CD4-positive, alpha-beta memory T cell (primary cell): Measurements from ENCODE around the gene GGCX. TPM values are rescaled to one million over a fixed set of nuclear protein-coding genes. Genes with fewer than 3 reads are reported as not detected.

Experiments used
- CTCF ChIA-PET: fragments of 350-600 bp; sonication (Branson Sonifier 250); formaldehyde crosslinking; loops from one replicate; lab custom pipeline; 2021; ENCODE audit warnings: inconsistent platforms; ENCODE audit not compliant: partially characterized antibody; lab: Charles Lee
- POLR2A ChIA-PET: fragments of 350-600 bp; sonication (Branson Sonifier 250); formaldehyde crosslinking; loops from one replicate; lab custom pipeline; 2021; ENCODE audit not compliant: partially characterized antibody; lab: Charles Lee
- DNase-seq, 5 donors: peaks; one replicate each; pipeline versions ENCODE4 v3.0.0 to v3.0.0-alpha.2; 2020 to 2022; ENCODE audit warnings: mixed read lengths in 1 of 5
- H3K27ac ChIP-seq: one replicate; pipeline ENCODE4 v1.7.0; 2013; ENCODE audit warnings: low read depth, low read length
- H3K27me3 ChIP-seq: 2 replicates; pipeline ENCODE4 v1.7.0; 2013; ENCODE audit warnings: mild to moderate bottlenecking, low read length, moderate library complexity; ENCODE audit not compliant: insufficient read depth
- H3K36me3 ChIP-seq: 2 replicates; pipeline ENCODE4 v1.7.0; 2013; ENCODE audit warnings: mild to moderate bottlenecking, low read length, moderate library complexity; ENCODE audit not compliant: insufficient read depth
- H3K4me1 ChIP-seq: 2 replicates; pipeline ENCODE4 v1.7.0; 2013; ENCODE audit warnings: mild to moderate bottlenecking, low read length, moderate library complexity; ENCODE audit not compliant: insufficient read depth
- H3K4me3 ChIP-seq, 2 donors: one replicate each; pipeline ENCODE4 v1.7.0; 2013; ENCODE audit warnings: low read length in 2 of 2, mild to moderate bottlenecking in 1 of 2
- H3K9me3 ChIP-seq, 2 donors: one replicate each; pipeline ENCODE4 v1.7.0; 2013; ENCODE audit warnings: low read length in 2 of 2, control low read depth in 1 of 2; ENCODE audit not compliant: control insufficient read depth in 1 of 2
- H3K27ac Mint-ChIP-seq, 7 donors: one replicate each; pipeline ENCODE4 v1.8.0; 2020 to 2021; ENCODE audit warnings: mixed read lengths in 7 of 7, mild to moderate bottlenecking in 6 of 7, inconsistent platforms in 3 of 7, moderate library complexity in 3 of 7
- H3K27me3 Mint-ChIP-seq, 2 donors: one replicate each; pipeline ENCODE4 v1.8.0; 2020 to 2021; ENCODE audit warnings: mixed read lengths in 2 of 2
- H3K36me3 Mint-ChIP-seq, 2 donors: one replicate each; pipeline ENCODE4 v1.8.0; 2020 to 2021; ENCODE audit warnings: mixed read lengths in 2 of 2, inconsistent platforms in 1 of 2, mild to moderate bottlenecking in 1 of 2
- H3K4me1 Mint-ChIP-seq, 4 donors: one replicate each; pipeline ENCODE4 v1.8.0; 2020 to 2021; ENCODE audit warnings: mixed read lengths in 4 of 4, mild to moderate bottlenecking in 1 of 4
- H3K4me3 Mint-ChIP-seq, 8 donors: one replicate each; pipeline ENCODE4 v1.8.0; 2020 to 2021; ENCODE audit warnings: mixed read lengths in 8 of 8, mild to moderate bottlenecking in 7 of 8, moderate library complexity in 6 of 8, inconsistent platforms in 3 of 8
- H3K9me3 Mint-ChIP-seq, 8 donors: one replicate each; pipeline ENCODE4 v1.8.0; 2020 to 2021; ENCODE audit warnings: mixed read lengths in 8 of 8, mild to moderate bottlenecking in 5 of 8, inconsistent platforms in 3 of 8, moderate library complexity in 1 of 8
- intact Hi-C: fragments of 100-400 bp; cut with micrococcal nuclease; formaldehyde crosslinking; loops from one replicate; pipeline ENCODE4 v1.15.1; 2023
- polyA plus RNA-seq, 2 donors: library from polyadenylated mRNA; unstranded; fragments of 300-500 nt; fragmentation: Illumina TruSeq; gene quantifications; one replicate each; pipeline ENCODE4 v1.2.3, GENCODE V29; 2021
- total RNA-seq, 2 experiments: library from RNA; stranded (reverse); gene quantifications; one replicate each; pipeline ENCODE4 v1.2.3, GENCODE V29; 2021

GGCX gene
- total and polyA plus RNA-seq, 4 experiments from 2014 or later: 8.4 to 38.1 (median 19.7) TPM

DNA sequence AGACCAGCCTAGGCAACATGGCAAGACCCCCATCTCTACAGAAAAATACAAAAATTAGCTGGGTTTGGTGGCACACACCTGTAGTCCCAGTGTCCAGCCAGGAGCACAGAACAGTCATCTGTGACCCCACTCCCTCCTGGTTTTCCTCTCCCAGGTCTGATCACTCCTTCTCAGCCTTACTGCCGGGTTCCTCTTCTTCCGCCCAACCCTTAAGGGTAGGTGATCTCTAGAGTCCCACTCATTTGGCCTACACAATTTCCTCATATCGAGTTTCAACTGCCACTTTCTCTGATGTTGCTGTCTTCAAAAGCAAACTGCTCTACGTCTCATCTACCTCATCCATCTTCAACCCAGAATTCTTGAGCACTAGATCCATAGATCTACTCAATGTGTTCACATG lies 35.7 kb downstream of the GGCX start:
- H3K27me3 ChIP-seq: no peaks in the 10 kb centered on the region
- CTCF ChIA-PET: interaction anchor here (1.1 kb wide), 1 partner anchor 112 kb away, joined by 3 read pairs; no protein-coding TSS in a partner anchor
- no peak overlapping the region for H3K4me3 ChIP-seq
- Mint-ChIP-seq H3K9me3 (no peaks in the 10 kb centered on the region), H3K4me3 (no peak overlapping the region), H3K27ac (no peak overlapping the region), H3K4me1 (no peaks in the 10 kb centered on the region), H3K27me3 (peaks cover 3 to 7% of the 10 kb centered on the region in 2 donors), H3K36me3 (no peaks in the 10 kb centered on the region)
- H3K4me1 ChIP-seq: no peaks in the 10 kb centered on the region
- H3K27ac ChIP-seq: no peak overlapping the region
- POLR2A ChIA-PET: no interaction called here
- H3K9me3 ChIP-seq: no peaks in the 10 kb centered on the region
- no peak for DNase-seq
- intact Hi-C loops: no loop called here
- no peaks in the 10 kb centered on the region for H3K36me3 ChIP-seq

DNA sequence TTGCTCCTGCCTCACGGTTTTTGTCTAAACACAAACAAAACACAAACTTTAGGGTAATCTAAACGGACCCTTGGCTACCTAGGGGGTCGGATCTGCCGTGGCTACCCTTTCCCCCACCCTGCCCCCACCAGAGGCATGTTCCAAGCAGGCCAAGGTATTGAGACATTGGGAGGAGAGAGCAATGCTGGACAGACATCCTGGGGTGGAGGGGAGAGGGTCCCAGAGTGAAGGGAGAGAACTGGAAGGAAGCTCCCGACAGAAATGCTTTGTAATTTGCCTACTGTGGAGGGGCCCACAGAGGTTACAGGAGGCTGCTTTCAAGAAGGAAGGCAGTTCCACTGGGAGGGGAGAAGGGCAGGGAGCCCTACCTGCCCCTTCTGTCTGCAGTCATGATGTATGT lies 36.3 kb downstream of the GGCX start:
- no peaks in the 10 kb centered on the region for H3K36me3 Mint-ChIP-seq
- H3K27ac Mint-ChIP-seq: peak overlapping the region in 1 of 7 donors; percentile 69
- no peak for DNase-seq
- ChIA-PET POLR2A (no interaction called here), CTCF (interaction anchor here (1.1 kb wide), 1 partner anchor 113 kb away, joined by 3 read pairs; no protein-coding TSS in a partner anchor)
- no peaks in the 10 kb centered on the region for H3K4me1 ChIP-seq
- no peak overlapping the region for H3K4me3 ChIP-seq
- H3K9me3 ChIP-seq: no peaks in the 10 kb centered on the region
- H3K27ac ChIP-seq: no peak overlapping the region
- no peaks in the 10 kb centered on the region for H3K27me3 ChIP-seq
- H3K9me3 Mint-ChIP-seq: no peaks in the 10 kb centered on the region
- H3K27me3 Mint-ChIP-seq: peaks cover 3 to 7% of the 10 kb centered on the region in 2 donors
- no peak overlapping the region for H3K4me3 Mint-ChIP-seq
- no peaks in the 10 kb centered on the region for H3K36me3 ChIP-seq
- no peaks in the 10 kb centered on the region for H3K4me1 Mint-ChIP-seq
- intact Hi-C loops: no loop called here

DNA sequence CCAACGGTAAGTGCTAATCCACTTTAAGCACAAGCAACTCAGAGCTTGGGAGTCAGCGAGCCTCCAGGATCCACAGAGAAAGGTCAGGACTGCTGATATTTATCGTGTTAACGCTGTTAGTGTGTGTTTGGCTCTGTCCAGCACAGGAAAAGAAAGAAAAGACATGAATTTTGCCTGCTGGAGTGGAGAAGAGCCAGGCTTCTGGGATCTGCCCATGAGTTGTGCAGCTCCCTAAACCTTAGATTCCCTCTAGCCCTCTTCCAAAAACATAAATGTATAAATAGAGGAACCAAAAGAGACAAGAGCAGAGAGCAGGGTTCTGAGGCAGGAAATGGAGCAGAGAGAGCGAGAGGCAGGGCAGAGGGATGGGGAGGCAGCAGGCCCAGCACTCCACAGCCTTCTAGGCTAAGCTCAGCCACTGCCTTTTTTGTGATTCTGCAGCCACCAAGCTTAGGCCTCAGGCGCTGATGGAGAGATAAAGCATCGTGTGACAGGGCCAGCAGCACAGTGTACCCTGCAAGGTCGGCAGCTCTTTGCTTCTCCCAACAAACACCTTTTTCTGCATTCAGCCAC lies 36.9 kb downstream of the GGCX start:
- H3K4me3 Mint-ChIP-seq: no peak overlapping the region
- no peak overlapping the region for H3K4me3 ChIP-seq
- no peak overlapping the region for H3K27ac ChIP-seq
- CTCF ChIA-PET: interaction anchor here (1.1 kb wide), 1 partner anchor 113 kb away, joined by 3 read pairs; no protein-coding TSS in a partner anchor
- peaks cover 3 to 7% of the 10 kb centered on the region in 2 donors for H3K27me3 Mint-ChIP-seq
- H3K27ac Mint-ChIP-seq: peak overlapping the region in 1 of 7 donors; percentile 69
- no peaks in the 10 kb centered on the region for H3K4me1 Mint-ChIP-seq
- H3K27me3 ChIP-seq: no peaks in the 10 kb centered on the region
- no peaks in the 10 kb centered on the region for H3K4me1 ChIP-seq
- intact Hi-C loops: no loop called here
- no peaks in the 10 kb centered on the region for H3K36me3 Mint-ChIP-seq
- H3K9me3 ChIP-seq: no peaks in the 10 kb centered on the region
- no peaks in the 10 kb centered on the region for H3K36me3 ChIP-seq
- no peak for DNase-seq
- no peaks in the 10 kb centered on the region for H3K9me3 Mint-ChIP-seq
- POLR2A ChIA-PET: interaction anchor here (1.6 kb wide), 1 partner anchor 14 kb away, joined by 7 read pairs; the partner anchor contains the start of gene MAT2A

DNA sequence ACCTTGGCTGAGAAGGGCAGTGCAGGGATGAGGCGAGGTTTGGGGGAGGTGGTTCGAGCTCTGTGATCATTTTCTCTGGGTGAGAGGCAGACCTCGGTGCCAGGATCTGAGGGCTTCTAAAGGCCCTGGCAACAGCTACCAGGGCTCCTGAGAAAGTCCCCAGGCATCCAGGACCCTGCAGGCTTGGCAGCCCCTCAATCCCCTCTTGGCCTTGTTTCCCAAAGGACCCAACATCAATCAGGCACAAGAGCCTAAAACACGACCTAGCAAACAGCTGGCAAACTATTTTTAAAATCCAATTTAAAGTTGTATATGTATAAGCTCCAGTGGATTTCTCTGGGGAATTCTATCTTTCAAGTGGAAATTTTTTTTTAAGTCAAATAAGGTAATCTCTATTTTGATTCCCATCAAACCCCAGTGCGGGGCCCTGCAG lies 37.4 kb downstream of the GGCX start:
- no peak overlapping the region for H3K4me3 Mint-ChIP-seq
- POLR2A ChIA-PET: interaction anchor here (1.6 kb wide), 1 partner anchor 14 kb away, joined by 7 read pairs; the partner anchor contains the start of gene MAT2A
- Histone ChIP-seq H3K9me3 (no peaks in the 10 kb centered on the region), H3K27me3 (no peaks in the 10 kb centered on the region), H3K4me1 (no peaks in the 10 kb centered on the region), H3K4me3 (no peak overlapping the region), H3K36me3 (no peaks in the 10 kb centered on the region), H3K27ac (no peak overlapping the region)
- no peaks in the 10 kb centered on the region for H3K9me3 Mint-ChIP-seq
- peaks cover under 1 to 7% of the 10 kb centered on the region in 2 donors for H3K27me3 Mint-ChIP-seq
- H3K36me3 Mint-ChIP-seq: no peaks in the 10 kb centered on the region
- H3K4me1 Mint-ChIP-seq: no peaks in the 10 kb centered on the region
- H3K27ac Mint-ChIP-seq: no peak overlapping the region
- intact Hi-C loops: no loop called here
- DNase-seq: no peak
- CTCF ChIA-PET: no interaction called here

DNA sequence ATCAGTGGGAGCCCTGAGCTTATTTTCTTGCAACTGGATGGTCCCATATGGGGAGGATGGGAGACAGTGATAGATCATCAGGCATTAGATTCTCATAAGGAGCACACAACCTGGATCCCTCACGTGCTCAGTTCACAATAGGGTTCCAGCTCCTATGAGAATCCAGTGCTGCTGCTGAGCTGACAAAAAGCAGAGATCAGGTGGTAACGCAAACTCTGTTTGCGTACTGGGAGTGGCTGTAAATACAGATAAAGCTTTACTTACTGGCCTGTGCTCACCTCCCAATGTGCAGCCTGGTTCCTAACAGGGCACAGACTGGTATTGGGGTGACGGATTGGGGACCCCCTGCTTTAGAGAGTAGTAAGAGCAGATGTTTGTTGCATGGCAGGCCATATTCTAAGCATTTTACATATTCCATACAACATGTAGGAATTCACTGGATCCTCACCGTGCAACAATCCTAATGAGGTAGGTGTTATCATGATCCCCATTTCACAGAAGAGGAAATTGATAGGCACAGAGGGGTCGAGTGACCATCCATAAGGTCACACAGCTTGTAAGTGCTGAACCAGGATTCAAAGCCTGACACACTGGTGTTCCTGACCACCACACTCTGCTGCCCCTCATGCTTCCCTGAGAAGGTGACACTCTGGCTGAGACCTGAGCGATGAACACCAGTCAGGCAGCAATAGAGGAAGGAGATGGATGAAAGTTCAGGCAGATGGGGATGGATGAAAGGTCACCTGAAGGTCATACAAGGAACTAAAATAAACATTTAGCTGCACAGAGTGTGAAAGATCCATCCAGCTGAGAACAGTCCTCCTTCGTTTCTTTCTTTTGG lies 38.0 kb downstream of the GGCX start:
- DNase-seq: no peak
- intact Hi-C loops: no loop called here
- Histone ChIP-seq H3K9me3 (no peaks in the 10 kb centered on the region), H3K36me3 (no peaks in the 10 kb centered on the region), H3K4me3 (no peak overlapping the region), H3K27me3 (no peaks in the 10 kb centered on the region), H3K27ac (no peak overlapping the region), H3K4me1 (no peaks in the 10 kb centered on the region)
- CTCF ChIA-PET: no interaction called here
- Mint-ChIP-seq H3K4me1 (no peaks in the 10 kb centered on the region), H3K36me3 (no peaks in the 10 kb centered on the region), H3K9me3 (no peaks in the 10 kb centered on the region), H3K27ac (no peak overlapping the region), H3K27me3 (peaks cover 0 to 6% of the 10 kb centered on the region in 2 donors), H3K4me3 (no peak overlapping the region)
- POLR2A ChIA-PET: interaction anchor here (1.6 kb wide), 1 partner anchor 15 kb away, joined by 7 read pairs; the partner anchor contains the start of gene MAT2A

DNA sequence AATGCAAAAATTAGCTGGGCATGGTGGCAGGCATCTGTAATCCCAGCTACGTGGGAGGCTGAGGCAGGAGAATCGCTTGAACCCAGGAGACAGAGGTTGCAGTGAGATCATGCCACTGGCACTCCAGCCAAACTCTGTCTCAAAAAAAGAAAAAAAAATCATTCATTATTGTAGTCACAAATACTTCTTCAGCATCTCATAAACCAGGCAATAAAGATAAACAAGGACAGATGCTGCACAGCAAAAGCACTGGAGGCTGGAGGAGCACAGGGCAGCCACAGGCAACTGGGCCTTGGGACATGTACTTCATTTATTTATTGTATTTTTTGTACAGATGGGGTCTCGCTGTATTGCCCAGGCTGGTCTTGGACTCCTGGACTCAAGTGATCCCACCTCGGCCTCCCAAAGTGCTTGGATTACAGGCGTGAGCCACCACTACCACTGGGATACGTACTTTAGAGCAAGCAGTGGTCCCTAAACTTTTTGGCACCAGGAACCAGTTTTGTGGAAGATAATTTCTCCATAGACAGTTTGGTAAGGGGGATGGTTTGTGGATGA lies 39.1 kb downstream of the GGCX start:
- H3K4me1 ChIP-seq: no peaks in the 10 kb centered on the region
- no peaks in the 10 kb centered on the region for H3K9me3 ChIP-seq
- no peak for DNase-seq
- POLR2A ChIA-PET: no interaction called here
- CTCF ChIA-PET: no interaction called here
- Mint-ChIP-seq H3K27me3 (peaks cover 0 to 5% of the 10 kb centered on the region in 2 donors), H3K9me3 (no peaks in the 10 kb centered on the region), H3K27ac (no peak overlapping the region), H3K4me3 (no peak overlapping the region), H3K36me3 (no peaks in the 10 kb centered on the region), H3K4me1 (no peaks in the 10 kb centered on the region)
- H3K4me3 ChIP-seq: no peak overlapping the region
- H3K27ac ChIP-seq: no peak overlapping the region
- H3K36me3 ChIP-seq: no peaks in the 10 kb centered on the region
- H3K27me3 ChIP-seq: no peaks in the 10 kb centered on the region
- intact Hi-C loops: no loop called here
